Mucosa of rectum (tissue), 2 donors: ENCODE results near the gene IQSEC3.
"Not testable (repeated sequence)": the region's sequence is repeated elsewhere in the genome, so short reads cannot be mapped to it uniquely, and the experiment has no call there.

Source experiments
- H3K27ac ChIP-seq, 2 donors: one replicate each; pipeline ENCODE4 v1.7.0; 2013; ENCODE audit warnings: inconsistent platforms in 2 of 2, low read depth in 2 of 2, low read length in 2 of 2
- H3K27me3 ChIP-seq, 2 donors: one replicate each; pipeline ENCODE4 v1.7.0; 2013; ENCODE audit warnings: low read length in 2 of 2; ENCODE audit not compliant: control insufficient read depth in 2 of 2, insufficient read depth in 2 of 2
- H3K36me3 ChIP-seq, 2 donors: one replicate each; pipeline ENCODE4 v1.7.0; 2013; ENCODE audit warnings: low read length in 2 of 2; ENCODE audit not compliant: control insufficient read depth in 2 of 2, insufficient read depth in 2 of 2
- H3K4me1 ChIP-seq, 2 donors: one replicate each; pipeline ENCODE4 v1.7.0; 2013; ENCODE audit warnings: low read length in 2 of 2, mild to moderate bottlenecking in 1 of 2; ENCODE audit not compliant: control insufficient read depth in 2 of 2, insufficient read depth in 2 of 2
- H3K4me3 ChIP-seq, 2 donors: one replicate each; pipeline ENCODE4 v1.7.0; 2013; ENCODE audit warnings: low read length in 2 of 2
- H3K9ac ChIP-seq, 2 donors: one replicate each; pipeline ENCODE4 v1.7.0; 2013; ENCODE audit warnings: low read length in 2 of 2, low read depth in 1 of 2, mild to moderate bottlenecking in 1 of 2
- H3K9me3 ChIP-seq, 2 donors: one replicate each; pipeline ENCODE4 v1.7.0; 2013; ENCODE audit warnings: low read length in 2 of 2; ENCODE audit not compliant: control insufficient read depth in 2 of 2
- donor health status: healthy.
- donor health status: Normal muscosa, but diverticular disease.

IQSEC3 gene

DNA sequence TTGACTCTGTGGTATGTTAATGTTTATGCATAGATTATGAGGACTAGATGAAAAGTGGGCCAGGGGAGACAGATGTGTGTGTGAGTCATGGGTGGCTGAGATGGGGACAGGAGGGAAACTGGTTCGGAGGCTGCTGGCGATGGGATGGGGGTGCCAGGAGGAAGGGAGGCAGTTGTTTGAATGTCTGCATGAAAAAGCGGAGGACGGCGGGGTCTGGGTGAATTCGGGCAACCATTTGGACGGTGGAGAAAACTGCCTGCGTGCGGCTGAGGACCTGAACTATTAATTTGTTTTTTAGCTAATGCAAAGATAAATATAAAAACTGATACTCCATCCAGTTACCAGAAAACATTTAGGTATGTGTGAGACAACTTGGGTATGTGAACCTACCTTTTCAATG, 27.8 kb upstream of the IQSEC3 start:
- not testable (repeated sequence) for H3K9ac ChIP-seq, H3K27ac ChIP-seq, H3K9me3 ChIP-seq

DNA sequence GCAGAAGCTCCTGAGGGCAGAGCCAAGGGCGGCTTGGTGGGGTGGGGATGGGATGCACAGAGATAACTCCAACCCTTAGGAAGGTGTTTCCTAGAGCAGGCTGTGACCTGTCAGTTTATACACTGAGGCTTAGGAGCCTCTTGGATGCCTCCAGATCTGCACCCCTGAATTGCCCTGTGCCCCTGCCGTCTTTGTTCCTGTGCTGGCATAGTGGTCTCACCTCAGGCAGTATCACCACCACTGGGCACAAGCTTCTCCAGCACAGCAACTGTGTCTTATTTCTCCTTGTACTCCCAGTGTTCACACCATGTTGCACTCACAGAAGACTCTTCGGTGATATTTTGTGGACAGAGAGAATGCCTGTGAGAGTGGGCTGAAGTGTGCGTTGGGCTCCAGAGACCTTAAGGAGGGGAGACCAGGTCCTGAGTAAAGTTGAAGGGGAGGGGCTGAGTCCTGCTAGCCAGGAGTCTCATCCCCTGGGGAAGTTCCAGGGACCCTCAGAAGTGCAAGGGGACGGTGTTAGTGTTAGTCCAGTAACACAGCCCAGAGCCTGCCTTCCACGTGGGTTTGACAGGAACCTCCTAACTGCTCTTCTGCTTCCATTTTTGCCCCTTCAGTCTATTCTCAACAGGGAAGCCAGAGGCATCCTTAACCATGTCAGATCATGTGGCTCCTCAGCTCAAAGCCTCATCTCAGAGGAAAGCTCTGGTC, 26.9 kb upstream of the IQSEC3 start:
- not testable (repeated sequence) for H3K9me3 ChIP-seq, H3K4me3 ChIP-seq, H3K4me1 ChIP-seq, H3K36me3 ChIP-seq, H3K27ac ChIP-seq, H3K27me3 ChIP-seq, H3K9ac ChIP-seq

More for the DNA sequence above, 27.8 kb upstream of the IQSEC3 start:
- H3K27me3 ChIP-seq, H3K4me3 ChIP-seq, H3K36me3 ChIP-seq, H3K4me1 ChIP-seq: not testable (repeated sequence)

DNA sequence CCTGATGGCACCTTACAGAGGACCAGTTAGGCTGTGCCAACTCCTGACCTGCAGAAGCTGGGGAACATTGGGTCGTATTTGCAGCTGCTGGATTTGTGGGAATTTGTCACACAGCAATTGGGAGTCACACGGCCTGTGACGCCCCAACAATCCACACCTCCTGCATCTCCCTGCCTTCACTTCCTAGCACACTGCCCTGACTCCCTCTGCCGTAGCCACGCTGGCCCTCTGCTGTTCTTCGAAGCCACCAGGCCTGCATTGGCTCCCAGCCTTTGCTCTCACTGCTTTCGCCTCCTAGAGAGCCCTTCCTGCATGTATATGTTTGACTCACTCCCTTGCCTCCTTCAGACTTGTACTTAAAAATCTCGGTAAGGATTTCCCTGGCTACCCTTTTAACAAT, 22.2 kb upstream of the IQSEC3 start:
- H3K9me3 ChIP-seq, H3K27me3 ChIP-seq, H3K27ac ChIP-seq, H3K4me3 ChIP-seq, H3K9ac ChIP-seq, H3K36me3 ChIP-seq, H3K4me1 ChIP-seq: not testable (repeated sequence)

DNA sequence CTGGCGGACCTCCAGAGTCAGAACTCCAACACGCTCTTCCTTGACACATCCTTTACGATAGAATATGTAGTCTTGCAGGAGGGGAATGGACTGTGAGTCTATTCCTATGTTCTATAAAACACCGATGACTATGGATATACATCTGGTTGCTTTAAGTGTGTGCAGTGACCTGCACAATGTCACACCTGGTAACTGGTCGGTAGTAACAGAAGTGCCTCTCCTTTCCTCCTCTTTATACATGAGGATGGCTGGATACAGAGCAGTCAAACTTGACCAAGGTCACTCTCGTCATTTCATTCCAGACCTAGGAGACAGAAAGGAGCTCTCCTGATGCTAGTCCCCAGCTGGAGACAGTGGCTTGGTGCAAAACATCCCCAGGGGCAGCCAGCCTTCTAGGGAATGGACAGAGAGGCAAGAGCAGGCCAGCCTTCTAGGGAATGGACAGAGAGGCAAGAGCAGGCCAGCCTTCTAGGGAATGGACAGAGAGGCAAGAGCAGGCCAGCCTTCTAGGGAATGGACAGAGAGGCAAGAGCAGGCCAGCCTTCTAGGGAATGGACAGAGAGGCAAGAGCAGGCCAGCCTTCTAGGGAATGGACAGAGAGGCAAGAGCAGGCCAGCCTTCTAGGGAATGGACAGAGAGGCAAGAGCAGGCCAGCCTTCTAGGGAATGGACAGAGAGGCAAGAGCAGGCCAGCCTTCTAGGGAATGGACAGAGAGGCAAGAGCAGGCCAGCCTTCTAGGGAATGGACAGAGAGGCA, 21.2 kb upstream of the IQSEC3 start:
- not testable (repeated sequence) for H3K9me3 ChIP-seq, H3K27me3 ChIP-seq, H3K4me1 ChIP-seq, H3K9ac ChIP-seq, H3K4me3 ChIP-seq, H3K36me3 ChIP-seq, H3K27ac ChIP-seq

DNA sequence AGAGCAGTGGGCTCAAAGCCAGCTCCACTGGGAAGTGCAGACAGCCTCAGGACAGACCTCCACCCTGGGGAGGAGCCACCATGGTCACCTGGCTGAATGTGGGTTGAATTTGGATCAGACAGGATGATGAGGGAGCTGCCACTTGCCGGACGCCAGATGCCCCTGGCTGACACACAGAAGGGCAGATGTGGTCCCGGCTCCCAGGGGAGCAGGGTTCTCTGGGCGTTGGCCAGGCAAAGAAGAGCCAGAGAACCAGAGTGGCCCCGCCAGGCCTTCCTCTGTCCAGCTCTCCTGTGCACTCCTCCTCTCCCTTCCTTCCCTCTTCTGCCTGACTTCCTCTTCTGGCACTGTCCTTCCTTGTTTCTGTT, 20.6 kb upstream of the IQSEC3 start:
- H3K9ac ChIP-seq, H3K27me3 ChIP-seq, H3K27ac ChIP-seq, H3K4me1 ChIP-seq, H3K36me3 ChIP-seq, H3K9me3 ChIP-seq, H3K4me3 ChIP-seq: not testable (repeated sequence)

DNA sequence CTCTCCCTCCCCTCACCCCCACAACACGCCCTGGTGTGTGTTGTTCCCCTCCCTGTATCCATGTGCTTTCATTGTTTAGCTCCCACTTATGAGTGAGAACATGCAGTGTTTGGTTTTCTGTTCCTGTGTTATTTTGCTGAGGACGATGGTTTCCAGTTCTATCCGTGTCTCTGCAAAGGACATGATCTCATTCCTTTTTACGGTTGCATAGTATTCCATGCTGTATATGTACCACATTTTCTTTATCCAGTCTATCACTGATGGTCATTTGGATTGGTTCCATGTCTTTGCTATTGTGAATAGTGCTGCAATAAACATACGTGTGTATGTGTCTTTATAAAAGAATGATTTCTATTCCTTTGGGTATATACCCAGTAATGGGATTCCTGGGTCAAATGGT, 20.0 kb upstream of the IQSEC3 start:
- H3K4me1 ChIP-seq, H3K4me3 ChIP-seq: not testable (repeated sequence)

DNA sequence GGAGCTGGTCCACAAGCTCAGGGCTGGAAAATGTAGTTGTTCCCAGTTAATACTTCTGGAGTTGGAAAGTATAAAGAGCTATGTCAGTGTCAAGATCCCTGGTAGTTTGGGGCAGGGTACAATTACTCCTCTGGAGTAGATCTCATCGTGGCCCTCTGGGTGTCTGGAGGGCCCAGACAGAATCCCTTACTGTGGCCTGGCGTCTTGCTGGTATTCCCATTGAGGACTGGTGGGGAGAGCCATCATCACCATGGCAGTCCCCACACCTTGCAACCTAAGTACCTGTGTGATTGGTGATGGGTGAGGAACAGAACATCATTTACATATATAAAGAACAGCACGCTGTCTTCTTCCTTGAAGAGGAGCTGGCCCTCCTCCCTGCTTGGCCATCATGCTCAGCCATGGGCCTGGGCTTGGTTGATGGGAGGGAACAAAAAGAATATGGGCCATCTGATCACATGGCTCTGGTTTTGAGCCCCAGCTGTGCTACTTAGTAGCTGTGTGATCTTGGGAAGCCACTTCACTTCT, 18.8 kb upstream of the IQSEC3 start:
- not testable (repeated sequence) for H3K4me3 ChIP-seq, H3K4me1 ChIP-seq, H3K9me3 ChIP-seq, H3K27ac ChIP-seq, H3K9ac ChIP-seq, H3K36me3 ChIP-seq, H3K27me3 ChIP-seq

More for the DNA sequence above, 20.0 kb upstream of the IQSEC3 start:
- not testable (repeated sequence) for H3K9ac ChIP-seq, H3K36me3 ChIP-seq, H3K9me3 ChIP-seq, H3K27me3 ChIP-seq, H3K27ac ChIP-seq

DNA sequence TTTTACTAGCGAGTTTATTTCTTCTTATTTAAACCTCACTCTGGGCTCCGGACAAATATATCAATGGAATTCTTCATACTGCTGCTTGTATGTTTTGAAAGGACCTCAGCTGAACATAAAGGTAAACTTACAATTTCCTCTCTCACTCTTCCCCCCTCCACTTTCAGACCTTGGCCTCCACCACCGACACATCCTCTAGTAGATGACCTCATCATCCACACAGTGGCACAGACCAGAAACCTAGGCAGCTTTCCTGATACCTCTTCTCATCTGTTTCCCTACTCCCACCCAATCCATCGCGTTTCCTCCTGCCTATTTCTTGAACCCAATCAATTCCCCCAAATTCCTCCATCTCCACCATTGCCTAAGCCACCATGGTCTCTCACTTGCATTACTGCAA, 17.4 kb upstream of the IQSEC3 start:
- H3K36me3 ChIP-seq = not testable (repeated sequence)
- peaks cover 0 to 14% of the 10 kb centered on the region in 2 donors for H3K27me3 ChIP-seq

DNA sequence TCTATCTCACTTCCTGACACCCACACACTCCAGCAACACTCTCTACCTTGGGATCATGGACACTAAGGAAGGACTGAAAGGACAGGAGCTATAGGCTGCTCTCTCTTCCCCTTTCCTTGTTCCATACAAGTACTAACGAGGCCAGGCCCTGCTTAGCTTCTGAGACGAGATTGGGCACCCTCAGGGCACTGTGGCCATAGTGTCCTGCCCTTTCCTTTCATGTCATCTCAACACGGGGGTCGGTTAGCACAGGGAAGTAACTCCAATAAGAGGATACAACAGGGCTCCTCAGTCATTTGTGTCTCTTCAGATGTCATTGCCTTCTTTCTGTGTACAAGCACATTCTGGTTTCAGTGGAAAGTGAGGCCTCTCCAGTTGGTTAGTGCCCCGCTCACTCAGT, 15.5 kb upstream of the IQSEC3 start:
- not testable (repeated sequence) for H3K9me3 ChIP-seq, H3K4me1 ChIP-seq, H3K4me3 ChIP-seq, H3K27ac ChIP-seq, H3K9ac ChIP-seq, H3K36me3 ChIP-seq
- H3K27me3 ChIP-seq = peaks cover 0 to 26% of the 10 kb centered on the region in 2 donors

More for the DNA sequence above, 17.4 kb upstream of the IQSEC3 start:
- not testable (repeated sequence) for H3K27ac ChIP-seq, H3K9ac ChIP-seq, H3K4me3 ChIP-seq, H3K9me3 ChIP-seq, H3K4me1 ChIP-seq

DNA sequence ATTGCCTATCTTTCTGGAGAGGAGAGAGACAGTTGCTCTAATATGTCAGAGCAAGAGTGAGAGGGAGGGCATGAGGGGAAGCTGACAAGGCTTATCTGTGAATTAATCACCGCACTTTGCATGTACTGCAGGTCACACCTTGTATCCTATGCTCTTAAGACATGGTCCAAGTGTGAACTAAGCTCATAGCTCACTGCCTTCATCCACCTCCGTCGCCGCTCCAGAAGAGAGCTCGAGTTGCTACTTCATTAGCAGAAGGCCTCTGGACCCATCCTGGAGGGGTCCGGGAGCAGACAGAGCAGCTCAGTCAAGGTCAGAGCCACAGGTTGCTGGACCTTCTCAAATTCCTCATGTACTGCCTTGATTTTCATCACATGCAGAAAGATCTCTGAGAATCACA, 14.6 kb upstream of the IQSEC3 start:
- not testable (repeated sequence) for H3K4me3 ChIP-seq, H3K9me3 ChIP-seq, H3K9ac ChIP-seq, H3K4me1 ChIP-seq, H3K27ac ChIP-seq, H3K36me3 ChIP-seq
- peaks cover 0 to 34% of the 10 kb centered on the region in 2 donors for H3K27me3 ChIP-seq
